Fibroblast of peridontal ligament (primary cell): ENCODE data around the gene TMEM167B.

Experiments used
- DNase-seq: peaks from one replicate; pipeline ENCODE4 v3.0.0-alpha.2; 2010; ENCODE audit errors: extremely low read depth

TMEM167B gene

GRCh38 chr1:109080441-109081082, 10.0 kb upstream of the TMEM167B start:
- DNase-seq: no peak

DNA sequence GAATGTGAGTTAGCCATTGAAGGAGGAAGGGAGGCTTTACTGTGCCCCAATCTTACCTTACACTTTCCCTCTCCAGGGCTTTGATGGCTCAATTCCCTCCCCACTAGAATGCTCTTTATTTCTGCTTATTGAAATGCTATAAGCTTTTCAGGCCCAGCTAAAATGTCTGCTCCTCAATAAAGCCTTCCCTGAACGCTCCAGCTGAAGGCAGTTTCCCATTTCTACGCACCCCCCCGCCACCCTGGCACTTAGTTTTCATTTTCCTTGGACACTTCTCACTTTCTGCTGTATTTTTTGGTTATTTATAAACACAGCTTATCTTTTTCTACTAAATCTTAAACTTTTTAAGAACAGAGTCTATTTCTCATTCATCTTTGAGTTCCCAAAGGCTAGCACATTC, 7.1 kb upstream of the TMEM167B start:
- DNase-seq: no peak

- peak; percentile 18 for DNase-seq
Observed at GRCh38 chr1:109083923-109084322, 6.6 kb upstream of the TMEM167B start.

DNA sequence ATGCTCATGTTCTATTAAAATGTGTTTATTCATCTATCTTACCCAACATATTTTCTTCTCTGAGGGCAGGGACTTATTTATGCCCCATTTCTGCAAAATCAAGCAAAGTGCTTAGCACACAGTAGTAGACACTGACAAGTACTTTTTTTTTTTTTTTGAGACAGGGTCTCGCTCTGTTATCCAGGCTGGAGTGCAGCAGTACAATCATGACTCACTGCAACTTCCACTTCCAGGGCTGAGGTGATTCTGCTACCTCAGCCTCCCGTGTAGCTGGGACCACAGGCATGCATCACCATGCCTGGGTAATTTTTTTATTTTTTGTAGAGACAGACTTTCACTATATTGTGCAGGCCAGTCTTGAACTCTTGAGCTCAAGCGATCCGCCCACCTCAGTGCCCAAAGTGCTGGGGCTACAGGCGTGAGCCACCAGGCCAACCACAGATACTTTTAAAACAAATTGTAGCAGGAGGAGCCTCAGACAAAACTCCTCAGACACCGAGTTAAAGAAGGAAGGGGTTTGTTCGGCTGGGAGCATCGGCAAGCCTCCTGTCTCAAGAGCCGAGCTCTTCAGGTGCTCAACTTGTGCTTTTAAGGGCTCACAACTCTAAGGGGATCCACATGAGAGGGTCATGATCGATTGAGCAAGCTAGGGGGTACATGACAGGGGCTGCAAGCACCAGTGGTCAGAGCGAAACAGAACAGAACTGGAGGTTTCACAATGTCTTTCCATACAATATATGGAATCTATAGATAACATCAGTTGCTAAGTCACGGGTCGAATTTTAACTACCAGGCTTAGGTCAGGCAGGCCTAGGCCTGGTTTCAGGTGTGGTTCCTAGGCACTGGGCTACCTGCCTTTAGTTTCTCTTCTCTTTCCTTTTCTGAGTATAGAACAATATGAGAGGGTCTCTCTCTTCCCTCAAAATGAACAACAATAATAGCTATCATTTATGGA, 5.7 kb upstream of the TMEM167B start:
- no peak for DNase-seq

DNA sequence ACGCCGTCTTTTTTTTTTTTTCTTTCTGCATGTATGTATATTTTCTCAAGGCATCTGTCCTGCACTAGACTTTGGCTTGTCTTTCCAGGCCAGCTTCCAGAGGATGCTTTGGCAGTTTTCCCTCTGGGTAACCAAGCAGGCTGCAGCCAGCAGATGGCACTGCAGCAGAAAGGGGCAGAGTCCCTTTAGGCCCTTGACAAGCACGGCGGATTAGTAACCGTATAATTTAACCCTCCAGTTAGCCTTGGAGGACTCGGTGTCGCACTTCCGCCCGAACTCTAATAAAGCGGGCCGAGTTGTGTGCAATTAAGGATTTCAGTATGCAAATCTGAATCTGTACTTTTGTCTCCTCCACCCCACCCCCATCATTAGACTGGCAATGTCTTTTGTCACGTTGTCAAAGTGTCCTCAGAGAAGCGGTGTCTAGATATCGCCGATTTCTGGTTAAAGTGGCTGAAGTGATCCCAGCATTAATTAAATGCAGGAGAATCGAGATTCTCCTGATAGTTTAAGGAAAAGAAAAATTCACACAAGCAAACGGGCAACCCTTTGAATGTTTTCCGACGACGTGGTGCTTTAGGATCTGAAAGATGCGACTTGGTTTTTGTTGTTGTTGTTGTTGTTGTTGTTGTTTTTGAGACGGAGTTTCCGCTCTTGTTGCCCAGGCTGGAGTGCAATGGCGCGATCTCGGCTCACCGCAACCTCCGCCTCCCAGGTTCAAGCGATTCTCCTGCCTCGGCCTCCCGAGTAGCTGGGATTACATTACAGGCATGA, 1.1 kb upstream of the TMEM167B start:
- DNase-seq: peak; percentile 73

DNA sequence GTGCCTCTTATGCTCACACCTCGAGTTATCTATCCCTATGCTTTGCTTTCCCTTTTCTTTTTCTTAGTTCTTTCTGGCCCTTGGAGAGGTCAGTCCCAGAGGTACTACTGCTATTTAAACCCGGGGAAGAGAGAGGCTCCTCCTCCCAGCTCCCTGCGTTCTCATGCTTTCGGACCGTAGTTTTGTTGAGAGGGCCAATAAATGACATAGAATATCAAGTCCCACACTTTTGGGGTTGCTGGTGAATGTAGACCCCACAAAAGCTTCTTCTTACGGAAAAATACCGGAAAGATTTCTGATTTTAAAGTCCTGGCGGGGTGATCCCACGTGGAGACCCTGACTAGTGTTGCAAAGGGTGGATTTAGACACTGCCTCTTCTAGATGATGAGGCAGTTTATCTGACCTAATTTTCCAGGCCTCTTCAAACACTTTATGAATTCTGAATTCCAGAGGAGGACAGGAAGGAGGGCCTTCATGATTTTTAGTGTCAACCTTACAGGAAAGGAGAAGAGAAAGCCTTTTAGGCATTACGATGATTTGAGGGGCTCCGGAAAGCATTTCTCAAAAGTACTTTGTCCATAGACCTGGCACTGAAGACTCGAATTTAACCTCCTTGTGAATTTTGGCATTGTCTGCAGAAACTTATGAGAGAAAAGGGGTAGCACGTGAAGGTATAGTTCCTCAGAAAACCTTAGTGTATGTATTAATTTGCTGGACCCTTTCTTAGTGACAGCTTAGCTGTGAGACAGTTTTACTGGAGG, 694 bp downstream of the TMEM167B start:
- DNase-seq: peak; percentile 75

GRCh38 chr1:109091839-109092193, 1.3 kb downstream of the TMEM167B start:
- DNase-seq: peak; percentile 62

GRCh38 chr1:109094377-109094803, 3.8 kb downstream of the TMEM167B start:
- peak; percentile 58 for DNase-seq

- no peak for DNase-seq
Observed at GRCh38 chr1:109094871-109095270, 4.3 kb downstream of the TMEM167B start.

DNA sequence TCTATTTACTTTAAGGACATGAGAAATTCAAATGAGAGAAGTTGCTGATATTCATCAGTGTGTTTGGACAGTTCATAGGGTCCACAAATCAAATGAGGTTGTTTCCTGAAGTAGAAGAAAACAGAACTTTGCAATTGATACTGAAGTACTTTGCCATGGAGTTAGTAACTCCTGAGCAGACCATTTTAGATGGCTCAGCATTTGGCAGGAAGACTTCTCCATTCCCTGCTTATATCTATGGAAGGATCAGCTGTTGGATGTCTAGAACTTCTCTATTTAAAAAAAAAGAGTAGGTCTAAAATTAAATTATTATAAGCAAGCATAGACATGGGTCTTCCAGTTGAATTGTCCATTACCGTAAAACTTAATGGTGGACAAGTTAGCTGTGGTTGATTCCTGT, 5.1 kb downstream of the TMEM167B start:
- no peak for DNase-seq

DNA sequence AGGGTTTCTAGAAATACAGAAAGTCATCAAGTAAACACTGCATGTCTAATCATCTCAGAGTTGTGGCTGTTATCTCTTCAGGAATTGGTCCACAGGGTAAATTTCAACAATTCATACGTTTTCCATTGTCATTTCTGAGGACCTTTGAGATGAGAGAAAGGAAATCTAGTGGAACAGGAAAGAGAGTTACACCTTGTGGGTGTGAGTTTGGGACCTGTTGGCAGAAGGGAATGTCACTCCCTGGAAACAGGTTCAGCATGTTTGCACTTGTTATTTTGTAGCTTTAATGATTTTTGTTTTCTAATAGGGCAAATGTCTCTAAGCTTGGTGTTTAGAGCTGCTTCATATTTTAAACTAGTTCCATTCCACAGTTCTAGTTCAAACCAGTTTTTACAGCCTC, 5.6 kb downstream of the TMEM167B start:
- DNase-seq: no peak

DNA sequence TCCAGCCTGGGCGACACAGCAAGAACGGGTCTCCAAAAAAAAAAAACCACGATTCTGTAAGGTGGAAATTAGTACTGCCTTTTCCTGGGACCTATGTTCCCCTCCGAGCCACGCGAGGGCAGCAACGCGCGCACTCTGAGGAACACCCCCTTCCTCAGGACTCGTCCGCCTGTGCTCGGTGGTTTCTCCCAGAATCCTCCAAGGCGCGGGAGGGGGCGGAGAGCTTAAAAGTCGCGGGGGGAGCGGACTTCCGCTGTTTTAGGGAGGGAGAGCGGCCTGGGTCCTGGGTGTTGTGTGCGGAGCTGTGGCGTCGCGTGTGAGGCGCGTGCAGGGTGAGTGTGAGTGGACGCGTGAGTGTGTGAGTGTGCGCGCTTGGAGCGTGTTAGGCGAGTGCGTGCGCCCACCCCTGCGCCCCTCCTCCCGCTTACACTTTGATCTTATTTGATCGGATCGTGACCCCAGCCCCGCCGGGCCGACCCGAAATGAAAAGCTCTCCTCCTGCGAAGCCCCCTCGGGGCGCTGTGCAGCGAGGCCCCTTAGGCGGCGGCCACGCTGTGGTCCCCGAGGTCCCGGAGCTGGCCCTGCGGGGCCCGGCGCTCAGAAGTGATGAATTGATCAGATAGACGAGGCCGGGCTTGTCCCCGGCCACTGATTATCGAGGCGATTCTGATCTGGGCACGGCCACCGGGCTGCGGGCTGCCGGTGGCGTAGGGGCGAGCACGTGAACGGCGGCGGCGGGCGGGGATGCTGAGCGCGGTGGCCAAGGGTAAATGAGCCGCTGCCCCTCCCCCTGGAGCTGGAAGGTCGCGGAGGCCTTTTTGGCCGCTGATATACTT, 9.6 kb downstream of the TMEM167B start:
- DNase-seq: peak; percentile 96

DNA sequence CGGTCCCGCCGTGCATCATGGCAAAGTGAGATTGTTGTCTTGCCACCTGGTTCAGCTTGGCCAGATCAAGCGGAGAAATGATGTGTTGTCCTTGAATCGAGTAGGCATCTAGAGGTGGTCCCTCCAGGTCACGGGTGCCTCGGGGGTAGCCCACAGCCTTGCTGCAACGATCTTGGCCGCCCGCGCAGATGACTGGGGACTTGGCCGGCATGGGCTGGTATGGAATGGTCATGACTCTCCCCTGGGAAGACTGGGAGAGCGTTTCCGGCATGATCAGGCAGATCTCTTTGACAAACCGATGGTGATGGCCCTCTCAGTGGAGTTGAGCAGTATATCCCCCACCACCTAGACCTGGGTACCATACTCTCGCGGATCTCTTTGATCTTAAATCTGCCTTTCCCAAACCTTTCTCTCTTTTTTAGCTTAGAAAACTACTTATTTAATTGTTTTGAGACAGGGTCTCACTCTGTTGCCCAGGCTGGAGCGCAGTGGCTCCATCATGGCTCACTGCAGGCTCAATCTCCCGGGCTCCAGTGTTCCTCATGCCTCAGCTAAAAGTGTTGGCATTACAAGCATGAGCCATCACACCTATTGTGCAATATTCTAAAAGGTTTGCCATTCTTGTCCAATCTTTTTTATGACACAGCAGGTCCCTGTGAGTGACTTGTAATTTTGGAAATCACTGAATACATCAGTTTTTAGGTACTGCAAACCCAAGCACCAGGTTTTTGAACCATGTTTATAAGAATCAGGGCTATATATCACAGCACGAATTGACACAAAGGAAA, 14.0 kb downstream of the TMEM167B start:
- no peak for DNase-seq

DNA sequence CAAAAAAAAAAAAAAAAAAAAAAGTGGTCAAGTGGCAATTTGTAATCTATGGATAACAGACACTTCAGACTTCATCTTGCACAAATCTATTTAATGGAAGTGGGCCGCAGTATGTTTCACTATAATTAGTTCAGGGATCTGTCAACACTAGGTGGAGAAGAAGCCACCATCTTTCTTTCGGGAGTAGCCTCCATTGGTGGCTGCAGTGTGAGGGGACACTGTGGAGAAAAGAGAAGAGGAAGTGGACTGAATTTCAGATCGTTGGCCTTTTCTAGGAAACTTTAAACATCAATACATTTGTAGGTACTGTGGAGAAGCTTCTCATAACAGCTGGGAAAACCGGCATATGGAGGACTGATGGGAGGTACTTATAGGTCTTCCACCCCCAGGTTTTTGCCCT, 15.3 kb downstream of the TMEM167B start:
- DNase-seq: no peak

GRCh38 chr1:109107785-109108184, 17.2 kb downstream of the TMEM167B start:
- no peak for DNase-seq

- no peak for DNase-seq
Observed at GRCh38 chr1:109109906-109110305, 19.3 kb downstream of the TMEM167B start.

- DNase-seq: no peak
Observed at GRCh38 chr1:109111386-109112055, 21.0 kb downstream of the TMEM167B start.

DNA sequence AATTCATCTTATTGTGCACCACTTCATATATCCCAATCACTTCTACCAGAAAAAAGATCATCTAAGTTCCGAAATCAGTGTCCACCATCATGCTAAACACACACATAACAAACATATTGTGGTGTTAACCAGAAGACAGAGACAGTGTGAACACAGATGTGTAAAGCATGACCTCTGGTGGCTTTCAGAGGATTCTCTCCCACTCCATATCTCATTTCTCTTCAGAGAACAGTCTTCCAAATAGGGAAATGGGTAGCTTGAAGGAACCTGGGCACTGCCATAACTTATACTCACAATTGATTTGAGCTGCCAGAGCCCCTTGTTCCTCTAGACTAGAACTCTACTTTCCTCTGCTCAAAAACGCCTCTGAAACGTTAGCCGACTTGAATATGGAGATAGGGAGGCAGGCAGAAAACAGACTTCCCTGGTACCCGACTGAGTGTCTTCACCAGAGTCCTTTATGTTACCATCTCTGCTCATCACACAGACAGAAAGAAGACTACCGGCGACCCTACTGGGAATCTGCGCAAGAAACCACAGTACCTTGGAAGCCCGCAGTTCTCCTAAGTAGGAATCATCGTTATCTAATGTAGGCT, 21.6 kb downstream of the TMEM167B start:
- peak; percentile 64 for DNase-seq
